Measurements from ENCODE around the gene COA4. TPM values are rescaled to one million over a fixed set of nuclear protein-coding genes. Genes with fewer than 3 reads are reported as not detected.
A peak's percentile ranks its signal among the peaks of the same experiment; 100 is the strongest.

COA4 gene
- total RNA-seq, 4 donors from 2014 or later = 32.5 to 50.0 (median 36.7) TPM

DNA sequence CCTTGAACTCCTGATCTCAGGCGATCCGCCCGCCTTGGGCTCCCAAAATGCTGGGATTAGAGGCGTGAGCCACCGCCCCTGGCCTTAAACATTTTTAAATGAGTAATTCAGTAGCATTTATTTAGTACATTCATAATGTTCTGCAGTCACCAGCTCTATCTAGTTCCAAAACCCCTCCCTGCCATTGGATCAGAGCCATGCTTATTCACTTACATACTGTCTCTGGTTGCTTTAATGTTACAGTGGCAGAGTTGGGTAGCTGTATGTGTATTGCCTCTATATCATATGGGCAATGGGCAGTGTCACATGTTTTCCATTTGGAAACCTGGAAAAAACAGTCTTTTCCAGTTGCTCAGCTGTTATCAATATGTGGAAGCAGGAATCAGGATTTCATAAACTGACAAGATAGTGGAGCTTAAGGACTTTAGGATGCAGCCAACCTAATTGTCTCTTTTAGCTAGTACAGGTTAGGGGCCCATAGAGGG is 10.5 kb downstream of the COA4 start:
- TF ChIP-seq POLR2A (IDR thresholded peaks at IDR 0.05) = no peak
- TF ChIP-seq, protein P1, sequence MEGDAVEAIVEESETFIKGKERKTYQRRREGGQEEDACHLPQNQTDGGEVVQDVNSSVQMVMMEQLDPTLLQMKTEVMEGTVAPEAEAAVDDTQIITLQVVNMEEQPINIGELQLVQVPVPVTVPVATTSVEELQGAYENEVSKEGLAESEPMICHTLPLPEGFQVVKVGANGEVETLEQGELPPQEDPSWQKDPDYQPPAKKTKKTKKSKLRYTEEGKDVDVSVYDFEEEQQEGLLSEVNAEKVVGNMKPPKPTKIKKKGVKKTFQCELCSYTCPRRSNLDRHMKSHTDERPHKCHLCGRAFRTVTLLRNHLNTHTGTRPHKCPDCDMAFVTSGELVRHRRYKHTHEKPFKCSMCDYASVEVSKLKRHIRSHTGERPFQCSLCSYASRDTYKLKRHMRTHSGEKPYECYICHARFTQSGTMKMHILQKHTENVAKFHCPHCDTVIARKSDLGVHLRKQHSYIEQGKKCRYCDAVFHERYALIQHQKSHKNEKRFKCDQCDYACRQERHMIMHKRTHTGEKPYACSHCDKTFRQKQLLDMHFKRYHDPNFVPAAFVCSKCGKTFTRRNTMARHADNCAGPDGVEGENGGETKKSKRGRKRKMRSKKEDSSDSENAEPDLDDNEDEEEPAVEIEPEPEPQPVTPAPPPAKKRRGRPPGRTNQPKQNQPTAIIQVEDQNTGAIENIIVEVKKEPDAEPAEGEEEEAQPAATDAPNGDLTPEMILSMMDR (IDR thresholded peaks at IDR 0.05) = no peak
- peak in 1 of 2 donors; percentile 32 for DNase-seq (ENCODE audit: low spot score in 2 of 2)
- WGBS, 2 donors = 58 to 63% methylated on average over 5 of the region's 5 CpGs
- intact Hi-C loops (cut with DNase I; ENCODE audit: low total_unique reads) = no loop called here
- H3K4me3 ChIP-seq (ENCODE audit: low read depth, poor library complexity, severe bottlenecking) = no peak overlapping the region

DNA sequence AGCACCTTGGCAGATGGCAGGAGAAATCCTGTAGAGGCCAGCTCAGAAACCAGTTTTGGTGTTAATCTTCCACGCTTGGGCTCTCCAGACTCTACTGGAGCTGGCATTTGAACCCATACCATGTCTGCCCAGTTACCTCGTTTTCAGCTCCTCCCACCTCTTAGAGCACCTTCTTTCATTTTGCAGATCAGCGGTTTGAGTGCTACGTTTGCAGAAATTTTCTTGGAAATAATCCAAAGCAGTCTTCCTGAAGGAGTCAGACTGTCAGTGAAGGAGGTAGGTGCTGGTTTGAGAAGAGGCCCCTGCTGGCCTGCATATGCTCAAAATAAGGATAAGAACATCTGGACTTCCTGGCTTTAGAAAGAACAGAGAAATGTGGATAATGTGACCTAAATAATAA is 13.7 kb downstream of the COA4 start:
- intact Hi-C loops (cut with DNase I; ENCODE audit: low total_unique reads) = no loop called here
- WGBS, 2 donors = 67 to 74% methylated on average over 4 of the region's 4 CpGs
- DNase-seq (ENCODE audit: low spot score in 2 of 2) = no peak
- H3K4me3 ChIP-seq (ENCODE audit: low read depth, poor library complexity, severe bottlenecking) = no peak overlapping the region
- no peak for TF ChIP-seq POLR2A (IDR thresholded peaks at IDR 0.05)
- TF ChIP-seq, protein P1 (IDR thresholded peaks at IDR 0.05) = no peak

DNA sequence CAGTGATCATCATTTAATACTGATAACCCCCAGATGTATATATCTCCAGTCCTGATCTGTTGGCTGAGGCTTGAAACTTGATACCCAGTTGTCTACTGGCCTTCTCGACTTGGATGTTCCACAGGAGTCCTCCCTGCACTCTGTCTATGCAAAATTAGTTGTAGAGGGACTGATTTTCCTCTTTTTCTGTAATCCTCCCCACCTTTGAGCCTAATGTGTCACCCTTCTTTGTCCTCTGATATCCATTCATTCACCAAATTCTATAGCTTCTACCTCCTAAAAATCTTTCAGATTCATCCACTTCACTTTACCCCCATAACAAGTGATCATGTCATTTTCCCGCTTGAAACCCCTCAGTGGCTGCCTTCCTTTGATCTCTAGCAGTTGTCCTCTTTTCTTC is 16.4 kb downstream of the COA4 start:
- no peak overlapping the region for H3K4me3 ChIP-seq (ENCODE audit: low read depth, poor library complexity, severe bottlenecking)
- 78 to 86% methylated on average over 2 of the region's 2 CpGs for WGBS, 2 donors
- intact Hi-C loops (cut with DNase I; ENCODE audit: low total_unique reads) = no loop called here
- DNase-seq (ENCODE audit: low spot score in 2 of 2) = no peak
- TF ChIP-seq, protein P1 (IDR thresholded peaks at IDR 0.05) = no peak
- no peak for TF ChIP-seq POLR2A (IDR thresholded peaks at IDR 0.05)

DNA sequence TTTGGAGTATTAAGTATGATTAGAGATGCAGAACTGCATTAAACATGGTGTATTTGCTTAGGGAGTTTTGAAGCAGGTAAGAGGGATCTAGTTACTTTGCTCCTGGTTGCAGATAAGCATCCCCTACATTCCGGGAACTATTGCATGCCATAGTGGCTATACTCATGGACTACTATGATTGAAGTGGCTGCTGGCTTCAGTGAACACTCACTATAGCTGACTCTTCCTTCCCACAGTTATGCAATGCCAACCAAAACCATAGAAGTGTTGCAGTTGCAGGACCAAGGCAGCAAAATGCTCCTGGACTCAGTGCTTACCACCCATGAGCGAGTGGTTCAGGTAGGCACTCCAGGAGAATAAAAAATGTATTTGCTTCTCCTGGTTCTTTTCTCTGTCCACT is 17.0 kb downstream of the COA4 start:
- no peak for DNase-seq (ENCODE audit: low spot score in 2 of 2)
- 96 to 100% methylated on average over 2 of the region's 2 CpGs for WGBS, 2 donors
- intact Hi-C loops (cut with DNase I; ENCODE audit: low total_unique reads) = no loop called here
- TF ChIP-seq, protein P1 (IDR thresholded peaks at IDR 0.05) = no peak
- no peak for TF ChIP-seq POLR2A (IDR thresholded peaks at IDR 0.05)
- H3K4me3 ChIP-seq (ENCODE audit: low read depth, poor library complexity, severe bottlenecking) = no peak overlapping the region

DNA sequence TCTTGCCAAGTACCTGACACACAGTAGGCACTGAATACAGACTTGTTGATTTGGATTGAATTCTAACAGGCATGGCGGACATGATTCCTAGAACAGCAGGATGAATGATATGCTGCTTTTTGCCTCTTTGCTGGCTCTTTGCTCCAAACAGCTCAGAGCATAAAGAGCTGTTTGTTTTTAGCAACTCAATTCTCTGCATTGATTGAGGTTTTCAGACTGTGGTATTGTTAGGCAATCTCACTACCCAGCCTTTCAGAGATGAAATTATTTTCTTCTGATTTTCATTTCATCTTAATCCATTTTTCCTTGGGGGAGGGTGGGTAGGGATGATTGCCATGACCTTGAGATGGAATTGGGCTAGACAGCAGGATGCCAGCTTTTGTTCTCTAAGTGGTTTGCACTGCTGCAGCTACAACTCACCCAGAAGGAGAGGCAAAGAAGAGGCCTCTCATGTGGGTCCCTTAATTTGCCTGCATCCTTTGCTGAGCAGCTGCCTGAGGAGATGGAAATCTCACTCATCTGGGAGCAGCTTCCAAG is 20.5 kb downstream of the COA4 start:
- TF ChIP-seq POLR2A (IDR thresholded peaks at IDR 0.05) = no peak
- no peak for DNase-seq (ENCODE audit: low spot score in 2 of 2)
- 78 to 88% methylated on average over 1 of the region's 1 CpG for WGBS, 2 donors
- intact Hi-C loops (cut with DNase I; ENCODE audit: low total_unique reads) = no loop called here
- no peak overlapping the region for H3K4me3 ChIP-seq (ENCODE audit: low read depth, poor library complexity, severe bottlenecking)

DNA sequence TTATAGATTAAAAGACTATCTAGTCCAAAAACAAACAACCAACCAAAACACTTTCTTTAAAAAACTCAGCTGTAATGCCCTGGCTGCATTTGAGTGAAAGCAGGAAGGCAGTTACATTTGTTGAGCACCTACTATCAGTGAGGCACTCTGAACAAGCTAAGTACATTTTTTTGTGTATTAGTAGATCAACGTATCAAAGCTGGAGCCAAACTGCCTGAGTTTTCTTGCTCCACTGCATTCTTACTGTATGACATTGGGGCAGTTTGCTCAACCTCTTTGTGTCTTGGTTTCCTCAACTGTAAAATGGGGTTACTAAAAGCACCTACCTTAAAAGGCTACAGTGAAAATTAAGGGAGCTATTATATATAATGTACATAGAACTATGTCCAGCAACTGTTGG is 22.0 kb downstream of the COA4 start:
- intact Hi-C loops (cut with DNase I; ENCODE audit: low total_unique reads) = no loop called here
- H3K4me3 ChIP-seq (ENCODE audit: low read depth, poor library complexity, severe bottlenecking) = no peak overlapping the region
- TF ChIP-seq POLR2A (IDR thresholded peaks at IDR 0.05) = no peak
- WGBS, 2 donors = 71 to 80% methylated on average over 1 of the region's 1 CpG
- DNase-seq (ENCODE audit: low spot score in 2 of 2) = no peak

DNA sequence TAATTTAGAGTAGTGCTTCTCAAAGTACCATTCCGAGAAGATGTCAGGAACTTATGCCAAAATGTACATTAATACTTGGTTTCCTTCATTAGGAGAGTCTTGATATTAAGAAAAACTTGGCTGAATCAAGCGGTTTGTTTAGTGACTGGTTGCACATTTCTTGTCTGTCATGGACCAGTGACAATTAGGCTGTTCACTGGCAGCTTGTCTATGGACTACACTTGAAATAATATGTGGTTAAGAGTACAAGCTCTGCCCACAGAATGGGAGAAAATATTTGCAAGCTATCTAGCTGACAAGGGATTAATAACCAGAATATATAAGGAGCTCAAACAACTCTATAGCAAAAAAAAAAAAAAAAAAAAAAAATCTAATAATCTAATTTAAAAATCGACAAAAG is 24.6 kb downstream of the COA4 start:
- TF ChIP-seq POLR2A (IDR thresholded peaks at IDR 0.05) = no peak
- TF ChIP-seq, protein P1 (IDR thresholded peaks at IDR 0.05) = no peak
- WGBS, 2 donors = 81 to 82% methylated on average over 3 of the region's 3 CpGs
- intact Hi-C loops (cut with DNase I; ENCODE audit: low total_unique reads) = no loop called here
- no peak for DNase-seq (ENCODE audit: low spot score in 2 of 2)
- no peak overlapping the region for H3K4me3 ChIP-seq (ENCODE audit: low read depth, poor library complexity, severe bottlenecking)

Measured in lower leg skin (tissue), 4 donors.